Common myeloid progenitor, CD34-positive (primary cell): Measurements from ENCODE around the gene PLA2G4C.
A peak's percentile ranks its signal among the peaks of the same experiment; 100 is the strongest.

ENCODE experiments used
- CTCF ChIA-PET: fragments of 350-600 bp; sonication (Branson Sonifier 250); formaldehyde crosslinking; loops from one replicate; lab custom pipeline; 2021; ENCODE audit warnings: antibody characterized with exemption; lab: Charles Lee
- POLR2A ChIA-PET: fragments of 350-600 bp; sonication (Branson Sonifier 250); formaldehyde crosslinking; loops from one replicate; lab custom pipeline; 2021; ENCODE audit warnings: antibody characterized with exemption; lab: Charles Lee
- DNase-seq, 3 donors: peaks; one replicate each; pipeline versions ENCODE4 v3.0.0 to v3.0.0-alpha.2; 2013
- H3K27ac ChIP-seq, 2 experiments: 1 replicate in 1 of 2; 2 replicates in 1 of 2; pipeline ENCODE4 v1.7.0; 2013; ENCODE audit warnings: inconsistent platforms in 2 of 2, low read length in 2 of 2, mild to moderate bottlenecking in 2 of 2, low read depth in 1 of 2, moderate library complexity in 1 of 2; ENCODE audit not compliant: severe bottlenecking in 2 of 2, insufficient read depth in 1 of 2, poor library complexity in 1 of 2
- H3K27me3 ChIP-seq, 5 experiments: replicated peaks in 2 of 5; 1 replicate in 3 of 5; 2 replicates in 2 of 5; pipeline versions ENCODE4 v1.6.1 to v1.7.0; 2013; ENCODE audit warnings: low read length in 4 of 5, mild to moderate bottlenecking in 2 of 5, moderate library complexity in 2 of 5, inconsistent platforms in 1 of 5; ENCODE audit not compliant: insufficient read depth in 5 of 5, control insufficient read depth in 4 of 5
- H3K36me3 ChIP-seq, 4 experiments: 1 replicate in 2 of 4; 2 replicates in 2 of 4; pipeline versions ENCODE4 v1.6.1 to v1.7.0; 2013; ENCODE audit warnings: low read length in 3 of 4, control low read depth in 1 of 4, mild to moderate bottlenecking in 1 of 4; ENCODE audit not compliant: control insufficient read depth in 4 of 4, insufficient read depth in 4 of 4
- H3K4me1 ChIP-seq, 4 experiments: 1 replicate in 3 of 4; 2 replicates in 1 of 4; pipeline versions ENCODE4 v1.6.1 to v1.7.1; 2013; ENCODE audit warnings: low read length in 3 of 4, mild to moderate bottlenecking in 3 of 4, control low read depth in 1 of 4, inconsistent platforms in 1 of 4, moderate library complexity in 1 of 4; ENCODE audit not compliant: control insufficient read depth in 4 of 4, insufficient read depth in 4 of 4; ENCODE audit errors: control extremely low read depth in 1 of 4
- H3K4me3 ChIP-seq, 7 experiments: 1 replicate in 4 of 7; 2 replicates in 3 of 7; pipeline versions ENCODE4 v1.5.1 to v1.7.0; 2013; ENCODE audit warnings: mild to moderate bottlenecking in 7 of 7, low read length in 6 of 7, moderate library complexity in 6 of 7, inconsistent platforms in 2 of 7, low read depth in 2 of 7, control low read depth in 1 of 7; ENCODE audit not compliant: insufficient read depth in 4 of 7, control insufficient read depth in 1 of 7; ENCODE audit errors: extremely low read depth in 1 of 7
- H3K9me3 ChIP-seq, 5 experiments: 1 replicate in 4 of 5; 2 replicates in 1 of 5; pipeline versions ENCODE4 v1.6.1 to v1.7.1; 2013; ENCODE audit warnings: low read length in 4 of 5, mild to moderate bottlenecking in 2 of 5, inconsistent platforms in 1 of 5, low read depth in 1 of 5, moderate library complexity in 1 of 5; ENCODE audit not compliant: control insufficient read depth in 4 of 5, insufficient read depth in 2 of 5; ENCODE audit errors: control extremely low read depth in 1 of 5
- WGBS: methylation state at CpG from one replicate; pipeline ENCODE4 v1.1.5; 2013; ENCODE audit not compliant: insufficient coverage; 5-methylcytosine and 5-hydroxymethylcytosine counted together

PLA2G4C gene

DNA sequence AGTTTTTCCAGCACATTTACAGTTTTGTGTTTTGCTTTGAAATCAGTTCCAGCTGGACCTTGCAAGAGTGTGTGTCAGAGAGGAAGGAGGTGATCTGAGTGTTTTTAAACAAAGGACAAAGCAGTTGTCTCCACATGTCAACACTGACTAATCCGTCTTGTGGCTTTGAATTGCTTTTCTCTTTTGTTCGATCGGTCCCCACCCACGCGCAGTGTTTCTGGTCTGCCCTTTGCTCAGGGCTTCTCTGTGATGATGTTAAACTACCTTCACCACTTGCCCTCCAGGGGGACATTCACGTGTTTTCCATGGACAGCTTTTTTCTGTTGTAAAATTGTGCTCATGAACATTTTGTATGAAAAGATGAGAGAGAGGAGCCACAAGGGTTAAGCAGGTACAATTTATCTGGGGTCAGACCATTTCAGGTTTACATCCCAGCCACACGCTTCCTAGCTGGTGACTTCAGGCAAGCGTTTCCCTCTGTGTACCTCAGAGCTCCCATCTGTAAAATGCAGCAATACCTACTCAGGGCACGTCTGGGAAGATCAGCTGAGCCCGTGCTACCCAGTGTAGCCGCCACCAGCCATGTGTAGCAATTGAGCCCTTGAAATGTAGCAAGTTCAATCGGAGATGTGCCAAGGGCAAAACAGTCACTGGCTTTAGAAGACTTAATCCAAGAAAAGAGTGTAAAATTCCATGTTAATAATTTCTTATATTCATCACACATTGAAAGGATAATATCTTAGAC lies 13.5 kb upstream of the PLA2G4C start:
- ChIA-PET CTCF (interaction anchor here (0.8 to 7.5 kb wide), 3 partner anchors 12 to 21 kb away, joined by 3 to 53 read pairs (median 6); partner anchors contain the start of gene PLA2G4C), POLR2A (no interaction called here)
- H3K27ac ChIP-seq, result no peak overlapping the region
- WGBS, result 95% methylated on average over 9 of the region's 12 CpGs
- no peaks in the 10 kb centered on the region for H3K27me3 ChIP-seq
- H3K36me3 ChIP-seq, result peaks cover 5 to 74% (median 36%) of the 10 kb centered on the region in 4 experiments
- no peak overlapping the region for H3K4me3 ChIP-seq
- peak in 1 of 3 donors; percentile 24 for DNase-seq
- H3K4me1 ChIP-seq, result peaks cover 0 to 21% (median 18%) of the 10 kb centered on the region in 4 experiments
- peaks cover 0 to 4% (median 0%) of the 10 kb centered on the region in 5 experiments for H3K9me3 ChIP-seq

DNA sequence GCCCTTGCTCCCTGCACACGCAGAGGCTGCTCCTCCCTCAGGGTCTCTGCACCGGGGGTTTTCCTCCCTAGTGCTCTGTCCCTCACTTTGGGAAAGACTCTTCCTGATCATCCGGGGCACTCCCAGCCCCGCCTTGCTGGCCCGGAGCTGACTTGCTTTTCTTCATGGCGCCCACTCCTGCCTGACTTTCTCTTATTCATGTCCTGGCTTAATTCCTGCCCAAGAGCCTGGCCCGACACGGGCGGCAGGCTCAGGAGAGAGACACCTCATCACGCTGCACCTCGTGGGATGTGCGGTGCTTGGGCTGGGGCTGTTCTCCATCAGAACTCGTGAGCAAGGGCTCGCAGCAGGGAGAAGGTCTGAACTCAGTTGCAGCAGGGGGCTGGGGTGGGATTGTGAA lies 11.8 kb upstream of the PLA2G4C start:
- Histone ChIP-seq H3K4me1 (peaks cover 0 to 23% (median 19%) of the 10 kb centered on the region in 4 experiments), H3K27me3 (no peaks in the 10 kb centered on the region), H3K36me3 (peaks cover 8 to 72% (median 31%) of the 10 kb centered on the region in 4 experiments), H3K9me3 (peaks cover 0 to 4% (median 0%) of the 10 kb centered on the region in 5 experiments), H3K4me3 (peak overlapping the region in 1 of 7 experiments; percentile 38), H3K27ac (no peak overlapping the region)
- WGBS, result 64% methylated on average over 14 of the region's 14 CpGs
- no peak for DNase-seq
- POLR2A ChIA-PET, result no interaction called here
- CTCF ChIA-PET, result interaction anchor here (1.2 to 7.5 kb wide), 4 partner anchors 9 to 1180 kb away, joined by 3 to 53 read pairs (median 3); partner anchors contain the start of gene PLA2G4C

DNA sequence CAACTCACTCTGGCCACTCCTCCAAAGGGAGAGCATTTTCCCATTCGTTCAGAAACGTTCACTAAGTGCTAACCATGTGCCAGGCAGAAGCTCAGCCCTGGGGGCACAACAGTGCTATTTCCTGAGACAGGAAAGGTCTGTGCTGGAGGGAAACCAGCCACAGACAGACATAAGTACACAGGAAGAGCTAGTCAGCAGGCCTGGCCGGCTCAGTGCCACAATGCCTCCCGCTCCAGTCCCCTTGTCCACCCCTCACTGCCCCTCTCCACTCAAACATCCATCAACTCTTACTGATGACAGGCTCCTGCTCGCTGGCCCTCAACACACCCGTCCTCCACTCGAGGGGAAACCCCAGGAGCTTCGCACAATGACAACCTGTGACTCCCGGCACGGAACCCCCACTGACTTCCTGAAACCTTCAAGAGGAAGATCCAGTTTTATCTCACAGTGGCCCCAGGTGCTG lies 11.3 kb upstream of the PLA2G4C start:
- Histone ChIP-seq H3K9me3 (peaks cover 0 to 4% (median 0%) of the 10 kb centered on the region in 5 experiments), H3K27me3 (no peaks in the 10 kb centered on the region), H3K27ac (no peak overlapping the region), H3K4me3 (peak overlapping the region in 1 of 7 experiments; percentile 38), H3K4me1 (peaks cover 0 to 23% (median 19%) of the 10 kb centered on the region in 4 experiments), H3K36me3 (peaks cover 8 to 69% (median 27%) of the 10 kb centered on the region in 4 experiments)
- peak in 2 of 3 donors; percentile 53 to 66 for DNase-seq
- CTCF ChIA-PET, result interaction anchor here (1.2 to 7.5 kb wide), 4 partner anchors 9 to 1180 kb away, joined by 3 to 53 read pairs (median 3); partner anchors contain the start of gene PLA2G4C
- POLR2A ChIA-PET, result no interaction called here
- 4% methylated on average over 10 of the region's 10 CpGs for whole genome bisulfite sequencing

DNA sequence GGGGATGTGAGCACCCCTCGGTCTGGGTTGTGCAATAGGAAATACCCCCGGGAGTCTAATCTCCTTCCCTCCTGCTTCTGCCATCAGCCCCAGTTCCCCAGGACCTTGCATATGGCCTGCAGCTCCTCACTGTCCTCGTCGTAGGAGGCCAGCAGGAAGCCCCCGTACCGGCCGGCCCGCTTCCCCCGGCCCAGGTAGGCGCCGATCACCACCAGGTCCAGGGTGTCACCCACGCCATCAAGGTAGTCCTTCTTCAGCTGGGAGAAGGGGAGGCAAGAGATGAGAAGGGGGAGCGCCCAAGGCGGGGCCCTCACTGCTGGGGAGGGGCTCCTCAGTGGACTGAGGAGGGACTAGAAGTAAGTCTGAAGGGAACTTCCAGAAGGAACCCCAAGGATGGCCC lies 10.4 kb upstream of the PLA2G4C start:
- ChIA-PET CTCF (interaction anchor here (1.3 to 7.5 kb wide), 3 partner anchors 12 to 32 kb away, joined by 3 to 53 read pairs (median 4); partner anchors contain the start of gene PLA2G4C), POLR2A (no interaction called here)
- H3K4me1 ChIP-seq, result peaks cover 0 to 23% (median 19%) of the 10 kb centered on the region in 4 experiments
- H3K4me3 ChIP-seq, result no peak overlapping the region
- WGBS, result 86% methylated on average over 10 of the region's 14 CpGs
- H3K27me3 ChIP-seq, result no peaks in the 10 kb centered on the region
- peaks cover 0 to 4% (median 0%) of the 10 kb centered on the region in 5 experiments for H3K9me3 ChIP-seq
- H3K36me3 ChIP-seq, result peaks cover 7 to 70% (median 31%) of the 10 kb centered on the region in 4 experiments
- DNase-seq, result no peak
- no peak overlapping the region for H3K27ac ChIP-seq

DNA sequence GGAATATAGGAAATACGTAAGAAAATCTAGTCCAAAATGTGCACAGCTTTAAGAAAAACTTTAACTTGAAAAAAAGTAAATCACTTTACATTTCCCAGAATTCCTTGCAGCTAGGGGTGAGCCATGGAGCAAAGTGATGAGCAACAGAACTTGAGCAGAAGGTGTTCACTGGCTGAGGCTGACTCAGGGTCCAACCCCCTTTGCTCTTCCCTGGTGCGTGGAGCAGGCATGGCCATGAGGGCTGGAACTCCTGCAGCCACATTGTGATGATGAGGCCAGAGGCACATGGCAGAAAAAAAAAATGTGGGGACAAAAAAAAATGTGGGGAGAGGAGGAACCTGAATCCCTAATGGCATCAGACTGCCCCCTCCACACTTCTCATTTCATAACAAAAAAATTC lies 9.9 kb upstream of the PLA2G4C start:
- H3K9me3 ChIP-seq, result peaks cover 0 to 4% (median 0%) of the 10 kb centered on the region in 5 experiments
- no peak for DNase-seq
- H3K27ac ChIP-seq, result no peak overlapping the region
- H3K4me3 ChIP-seq, result no peak overlapping the region
- WGBS, result no CpG with 5 or more reads among the region's 2 CpGs
- POLR2A ChIA-PET, result no interaction called here
- peaks cover 0 to 23% (median 19%) of the 10 kb centered on the region in 4 experiments for H3K4me1 ChIP-seq
- no peaks in the 10 kb centered on the region for H3K27me3 ChIP-seq
- peaks cover 7 to 72% (median 32%) of the 10 kb centered on the region in 4 experiments for H3K36me3 ChIP-seq
- CTCF ChIA-PET, result interaction anchor here (1.0 to 7.5 kb wide), 3 partner anchors 8 to 32 kb away, joined by 3 to 53 read pairs (median 4); partner anchors contain the start of gene PLA2G4C

GRCh38 chr19:48118131-48118517 lies 7.5 kb upstream of the PLA2G4C start:
- ChIA-PET CTCF (interaction anchor here (1.1 to 7.5 kb wide), 2 partner anchors 10 to 154 kb away, joined by 3 to 53 read pairs; partner anchors contain the start of gene PLA2G4C), POLR2A (no interaction called here)
- 93% methylated on average over 9 of the region's 11 CpGs for WGBS

More at GRCh38 chr19:48118131-48118517, 7.5 kb upstream of the PLA2G4C start:
- Histone ChIP-seq H3K9me3 (peaks cover 0 to 4% (median 0%) of the 10 kb centered on the region in 5 experiments), H3K4me1 (peaks cover 0 to 23% (median 19%) of the 10 kb centered on the region in 4 experiments), H3K27me3 (no peaks in the 10 kb centered on the region), H3K27ac (no peak overlapping the region), H3K4me3 (no peak overlapping the region), H3K36me3 (peaks cover 5 to 69% (median 28%) of the 10 kb centered on the region in 4 experiments)
- DNase-seq, result no peak
